ENCODE results near the gene NKX3-2.

Gene NKX3-2

DNA sequence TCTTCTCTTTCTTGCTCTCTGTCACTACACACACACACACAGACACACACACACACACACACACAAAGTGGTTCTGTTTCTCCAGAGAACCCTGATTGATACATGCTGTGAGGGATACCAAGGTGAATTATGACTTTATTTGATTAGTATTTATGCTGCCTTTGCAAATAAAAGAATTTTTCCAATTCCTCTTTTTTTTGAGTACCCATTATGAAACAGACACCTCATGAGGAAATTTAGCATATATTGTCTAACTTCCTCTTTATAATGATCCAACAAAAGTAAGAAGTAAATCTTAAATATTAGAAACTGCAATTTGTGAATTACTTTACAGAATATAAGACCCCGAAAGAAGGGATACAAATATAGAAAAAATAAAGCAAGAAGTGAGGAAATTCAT lies 45.8 kb downstream of the NKX3-2 start:
- no peak for DNase-seq

DNA sequence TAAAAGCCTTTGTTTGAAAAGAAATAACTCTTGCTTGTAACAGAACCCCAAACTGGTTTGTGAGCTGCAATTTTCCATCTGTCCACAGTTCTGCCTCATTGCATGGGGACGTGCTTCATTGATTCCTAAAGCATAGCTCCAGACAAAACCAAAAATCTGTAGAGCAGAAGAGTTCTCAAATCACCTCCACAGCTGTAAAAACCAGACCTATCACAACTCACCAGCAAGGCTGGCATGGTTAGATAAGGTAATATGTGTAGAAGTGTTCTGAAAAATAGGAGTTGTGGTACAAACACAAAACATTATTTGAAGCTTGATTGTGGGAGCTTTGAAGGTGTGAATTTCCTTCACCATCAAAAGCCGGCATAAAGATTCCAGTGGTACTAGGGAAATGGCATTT lies 47.7 kb downstream of the NKX3-2 start:
- DNase-seq, result no peak

DNA sequence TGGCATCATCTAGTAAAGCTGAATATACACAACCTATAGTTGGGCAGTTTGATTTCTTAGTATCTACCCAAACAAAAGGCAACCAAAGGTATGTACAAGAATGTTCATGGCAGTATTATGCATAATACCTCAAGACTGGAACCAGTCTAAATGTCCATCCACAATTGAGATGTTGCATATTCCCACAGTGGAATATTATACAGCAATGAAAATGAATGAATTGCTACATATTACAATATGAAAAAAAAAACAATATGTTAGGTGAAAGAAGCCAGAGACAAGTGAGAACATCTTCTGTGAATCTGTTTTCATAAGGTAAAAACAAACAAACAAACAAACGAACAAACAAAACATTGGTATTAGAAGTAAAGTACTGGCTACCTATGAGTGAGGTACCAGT lies 48.6 kb downstream of the NKX3-2 start:
- DNase-seq, result no peak

DNA sequence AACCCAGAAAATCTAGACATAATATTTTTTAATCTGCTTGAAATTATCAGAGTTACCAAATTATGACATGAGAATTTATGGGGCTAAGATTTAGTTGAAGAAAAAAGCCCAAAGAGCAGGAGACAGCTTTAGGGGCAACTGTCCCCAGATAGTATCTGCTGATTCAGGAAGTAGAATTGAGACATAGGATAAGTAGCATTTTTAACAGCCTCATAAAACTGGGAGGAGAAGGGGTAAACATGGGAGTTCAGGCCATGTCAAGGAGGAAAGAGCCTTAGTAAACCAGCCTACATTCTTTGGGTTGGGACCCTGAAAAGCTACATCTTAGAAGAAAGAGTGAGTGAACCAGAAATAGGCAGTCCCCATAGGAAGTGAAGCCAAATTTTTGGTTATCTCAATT lies 50.5 kb downstream of the NKX3-2 start:
- DNase-seq, result no peak

- no peak for DNase-seq
Measured at GRCh38 chr4:13492747-13493146, 51.6 kb downstream of the NKX3-2 start.
